ENCODE data around the gene MAPK8IP1. TPM values are rescaled to one million over a fixed set of nuclear protein-coding genes. Genes with fewer than 3 reads are reported as not detected.

The MAPK8IP1 gene
- total and polyA plus RNA-seq, 2 donors (not counting 3 experiments of a cell fraction or from before 2014, with no cell fraction given) = 4.1 to 4.8 TPM

DNA sequence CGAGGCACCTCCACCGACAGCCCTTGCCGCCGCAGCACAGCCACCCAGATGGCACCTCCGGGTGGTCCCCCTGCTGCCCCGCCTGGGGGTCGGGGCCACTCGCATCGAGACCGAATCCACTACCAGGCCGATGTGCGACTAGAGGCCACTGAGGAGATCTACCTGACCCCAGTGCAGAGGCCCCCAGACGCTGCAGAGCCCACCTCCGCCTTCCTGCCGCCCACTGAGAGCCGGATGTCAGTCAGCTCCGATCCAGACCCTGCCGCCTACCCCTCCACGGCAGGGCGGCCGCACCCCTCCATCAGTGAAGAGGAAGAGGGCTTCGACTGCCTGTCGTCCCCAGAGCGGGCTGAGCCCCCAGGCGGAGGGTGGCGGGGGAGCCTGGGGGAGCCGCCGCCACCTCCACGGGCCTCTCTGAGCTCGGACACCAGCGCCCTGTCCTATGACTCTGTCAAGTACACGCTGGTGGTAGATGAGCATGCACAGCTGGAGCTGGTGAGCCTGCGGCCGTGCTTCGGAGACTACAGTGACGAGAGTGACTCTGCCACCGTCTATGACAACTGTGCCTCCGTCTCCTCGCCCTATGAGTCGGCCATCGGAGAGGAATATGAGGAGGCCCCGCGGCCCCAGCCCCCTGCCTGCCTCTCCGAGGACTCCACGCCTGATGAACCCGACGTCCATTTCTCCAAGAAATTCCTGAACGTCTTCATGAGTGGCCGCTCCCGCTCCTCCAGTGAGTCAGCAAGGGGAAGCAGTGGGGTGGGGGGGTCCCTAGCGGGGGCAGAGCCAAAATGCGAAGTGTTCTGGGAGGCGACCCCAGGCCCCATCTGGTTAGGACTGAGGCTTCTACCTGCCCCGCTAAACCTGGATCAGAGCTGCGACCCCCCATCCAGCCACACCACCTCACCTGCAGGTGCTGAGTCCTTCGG, 17.3 kb downstream of the MAPK8IP1 start:
- BruUV-seq (replicated peaks) = no TSS peak
- H3K9ac ChIP-seq (replicated peaks; ENCODE audit: extremely low read depth, insufficient read depth, low read length) = no peak overlapping the region
- TF ChIP-seq FOS (IDR thresholded peaks at IDR 0.05; ENCODE audit: borderline replicate concordance, insufficient read depth, low read length) (no peak), EZH2 (IDR thresholded peaks at IDR 0.05; ENCODE audit: borderline replicate concordance, low read depth, low read length, severe bottlenecking) (no peak), POLR2AphosphoS5 (IDR thresholded peaks at IDR 0.05; ENCODE audit: insufficient read depth, low read depth, low read length) (no peak)
- TF ChIP-seq, protein P1, sequence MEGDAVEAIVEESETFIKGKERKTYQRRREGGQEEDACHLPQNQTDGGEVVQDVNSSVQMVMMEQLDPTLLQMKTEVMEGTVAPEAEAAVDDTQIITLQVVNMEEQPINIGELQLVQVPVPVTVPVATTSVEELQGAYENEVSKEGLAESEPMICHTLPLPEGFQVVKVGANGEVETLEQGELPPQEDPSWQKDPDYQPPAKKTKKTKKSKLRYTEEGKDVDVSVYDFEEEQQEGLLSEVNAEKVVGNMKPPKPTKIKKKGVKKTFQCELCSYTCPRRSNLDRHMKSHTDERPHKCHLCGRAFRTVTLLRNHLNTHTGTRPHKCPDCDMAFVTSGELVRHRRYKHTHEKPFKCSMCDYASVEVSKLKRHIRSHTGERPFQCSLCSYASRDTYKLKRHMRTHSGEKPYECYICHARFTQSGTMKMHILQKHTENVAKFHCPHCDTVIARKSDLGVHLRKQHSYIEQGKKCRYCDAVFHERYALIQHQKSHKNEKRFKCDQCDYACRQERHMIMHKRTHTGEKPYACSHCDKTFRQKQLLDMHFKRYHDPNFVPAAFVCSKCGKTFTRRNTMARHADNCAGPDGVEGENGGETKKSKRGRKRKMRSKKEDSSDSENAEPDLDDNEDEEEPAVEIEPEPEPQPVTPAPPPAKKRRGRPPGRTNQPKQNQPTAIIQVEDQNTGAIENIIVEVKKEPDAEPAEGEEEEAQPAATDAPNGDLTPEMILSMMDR (IDR thresholded peaks at IDR 0.05; ENCODE audit: extremely low read depth in 1 of 2, insufficient read depth in 1 of 2, low read depth in 1 of 2, low read length in 2 of 2) = no peak
- no peak overlapping the region for H3K4me2 ChIP-seq (ENCODE audit: insufficient read depth, low read length)
- DNase-seq (ENCODE audit: low read depth, low spot score) = no peak
- H3K9me1 ChIP-seq (replicated peaks; ENCODE audit: control insufficient read depth, extremely low read depth, insufficient read depth, low read length) = no peaks in the 10 kb centered on the region
- H3K4me1 ChIP-seq (ENCODE audit: control insufficient read depth, extremely low read depth, insufficient read depth, low read length) = peaks cover 10% of the 10 kb centered on the region
- dilution Hi-C loops (cut with MboI; ENCODE audit: extremely low pct_ligation_motif_present, low sequenced_read_pairs) = no loop called here
- H3K79me2 ChIP-seq (ENCODE audit: control insufficient read depth, insufficient read depth, low read length) = no peaks in the 10 kb centered on the region
- no peak overlapping the region for H3K4me3 ChIP-seq (replicated peaks in 1 of 3; ENCODE audit: insufficient read depth in 1 of 3, low read depth in 1 of 3, low read length in 3 of 3)
- peaks cover 4 to 5% of the 10 kb centered on the region in 2 experiments for H3K27me3 ChIP-seq (ENCODE audit: control insufficient read depth in 2 of 2, insufficient read depth in 2 of 2, low read length in 2 of 2)
- intact Hi-C loops (cut with micrococcal nuclease) = no loop called here
- H3K9me3 ChIP-seq (replicated peaks; ENCODE audit: control insufficient read depth, insufficient read depth, low read length) = no peaks in the 10 kb centered on the region
- no peaks in the 10 kb centered on the region for H3K36me3 ChIP-seq (ENCODE audit: control insufficient read depth in 2 of 2, extremely low read depth in 1 of 2, insufficient read depth in 2 of 2, low read length in 2 of 2)
- FAIRE-seq = no peak
- H4K20me1 ChIP-seq (replicated peaks; ENCODE audit: control insufficient read depth, extremely low read depth, insufficient read depth, low read length) = no peaks in the 10 kb centered on the region
- no peak overlapping the region for H2AFZ ChIP-seq (ENCODE audit: low read depth, low read length)
- no peak overlapping the region for H3K27ac ChIP-seq (ENCODE audit: insufficient read depth, low read depth, low read length)
- ChIA-PET POLR2A (no interaction called here), CTCF (no interaction called here)
